HAP-1 (cell line): ENCODE measurements around the gene DENND1A.
A peak's percentile ranks its signal among the peaks of the same experiment; 100 is the strongest.
"Not testable (repeated sequence)": the region's sequence is repeated elsewhere in the genome, so short reads cannot be mapped to it uniquely, and the experiment has no call there.

Experiments
- DNase-seq, 2 experiments: peaks; one replicate each; pipeline ENCODE4 v3.0.0-alpha.2; 2016 to 2020; ENCODE audit warnings: low spot score in 2 of 2
- H3K27me3 ChIP-seq: fragments of 250-450 bp; sonication (Bioruptor Pico); 2 replicates; pipeline ENCODE4 v1.5.1; 2020; ENCODE audit warnings: low read depth, mild to moderate bottlenecking, moderate library complexity
- H3K36me3 ChIP-seq: fragments of 250-450 bp; sonication (Bioruptor Pico); replicated peaks from 2 replicates; pipeline ENCODE4 v1.5.1; 2020; ENCODE audit warnings: mild to moderate bottlenecking
- H3K4me1 ChIP-seq: fragments of 250-450 bp; sonication (Bioruptor Pico); 2 replicates; pipeline ENCODE4 v1.5.1; 2020; ENCODE audit warnings: mild to moderate bottlenecking
- H3K4me3 ChIP-seq: fragments of 250-450 bp; sonication (Bioruptor Pico); 2 replicates; pipeline ENCODE4 v1.5.1; 2020; ENCODE audit warnings: mild to moderate bottlenecking, moderate library complexity
- H3K9me3 ChIP-seq: fragments of 250-450 bp; sonication (Bioruptor Pico); 2 replicates; pipeline ENCODE4 v1.5.1; 2020; ENCODE audit warnings: mild to moderate bottlenecking, moderate library complexity
- in situ Hi-C: fragments of 300-500 bp; cut with MboI; formaldehyde crosslinking; loops from 3 replicates; pipeline ENCODE4 v1.14.3; 2020; ENCODE audit warnings: low sequenced_read_pairs, inconsistent platforms, mixed read lengths

The DENND1A gene

DNA sequence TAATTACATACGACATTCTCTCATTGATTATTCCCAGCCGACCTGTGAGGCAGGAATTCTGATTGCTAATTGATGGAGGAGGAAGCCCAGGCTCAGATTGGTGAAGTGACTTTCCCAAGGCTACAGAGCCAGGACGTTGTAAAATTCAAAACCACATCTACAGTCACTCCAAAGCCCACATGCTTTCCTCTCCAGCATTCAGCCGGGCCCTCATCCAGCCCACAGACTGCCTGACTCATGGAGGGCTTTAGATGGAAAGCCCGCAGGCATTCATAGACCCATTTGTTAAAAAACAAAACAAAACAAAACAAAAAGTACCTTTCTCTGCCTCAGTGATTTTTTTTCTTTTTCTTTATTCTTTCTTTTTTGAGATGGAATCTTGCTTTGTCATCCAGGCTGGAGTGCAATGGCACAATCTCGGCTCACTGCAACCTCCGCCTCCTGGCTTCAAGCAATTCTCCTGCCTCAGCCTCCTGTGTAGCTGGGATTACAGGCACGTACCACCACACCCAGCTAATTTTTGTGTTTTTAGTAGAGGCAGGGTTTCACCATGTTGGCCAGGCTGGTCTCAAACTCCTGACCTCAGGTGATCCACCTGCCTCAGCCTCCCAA is 596.8 kb downstream of the DENND1A start:
- peak in 1 of 2 experiments; percentile 32 for DNase-seq
- in situ Hi-C loops, result loop anchor here (25.0 kb wide), 1 partner anchor 871 kb away; no protein-coding TSS in a partner anchor
- peaks cover 20% of the 10 kb centered on the region for H3K4me1 ChIP-seq

DNA sequence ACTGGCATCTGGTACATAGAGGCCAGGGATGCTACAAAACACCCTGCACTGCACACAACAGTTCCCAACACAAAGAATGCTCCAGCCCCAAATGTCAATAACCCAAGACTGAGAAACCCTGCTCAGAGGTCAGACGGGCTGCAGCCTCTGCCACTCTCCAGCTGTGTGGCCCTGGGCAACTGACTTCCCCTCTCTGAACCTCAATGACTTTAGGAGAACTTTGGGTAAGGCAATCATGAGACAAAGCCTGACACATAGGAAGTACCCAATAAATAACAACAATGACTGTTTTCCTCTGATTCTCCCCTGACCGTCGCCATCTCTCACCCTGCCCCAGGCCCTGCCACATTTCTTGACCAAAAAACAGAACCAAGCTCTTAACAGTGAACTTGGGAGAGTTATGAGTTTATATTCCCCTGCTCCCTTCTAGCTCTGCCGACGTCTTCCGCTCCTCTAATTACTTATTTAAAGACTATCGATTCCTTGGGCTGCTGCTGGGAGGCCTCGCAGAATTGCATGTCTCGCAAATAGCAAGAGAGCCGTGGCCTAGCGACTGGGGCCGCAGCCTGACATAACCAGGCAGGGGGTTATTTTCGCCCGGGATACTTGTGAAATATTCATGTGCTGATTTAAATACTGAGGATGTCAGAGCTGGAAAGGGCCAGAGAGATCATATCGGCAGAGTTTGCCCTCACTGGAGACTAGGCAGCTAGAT is 598.4 kb downstream of the DENND1A start:
- no peaks in the 10 kb centered on the region for H3K9me3 ChIP-seq
- peaks cover 20% of the 10 kb centered on the region for H3K4me1 ChIP-seq
- no peaks in the 10 kb centered on the region for H3K36me3 ChIP-seq
- H3K27me3 ChIP-seq, result no peaks in the 10 kb centered on the region
- in situ Hi-C loops, result loop anchor here (25.0 kb wide), 1 partner anchor 869 kb away; no protein-coding TSS in a partner anchor
- H3K4me3 ChIP-seq, result no peak overlapping the region
- DNase-seq, result no peak

More for the DNA sequence above, 596.8 kb downstream of the DENND1A start:
- H3K9me3 ChIP-seq, H3K36me3 ChIP-seq, H3K27me3 ChIP-seq, H3K4me3 ChIP-seq: not testable (repeated sequence)
